ENCODE measurements around the gene CD24.
"Not testable (repeated sequence)": the region's sequence is repeated elsewhere in the genome, so short reads cannot be mapped to it uniquely, and the experiment has no call there.

Gene CD24

DNA sequence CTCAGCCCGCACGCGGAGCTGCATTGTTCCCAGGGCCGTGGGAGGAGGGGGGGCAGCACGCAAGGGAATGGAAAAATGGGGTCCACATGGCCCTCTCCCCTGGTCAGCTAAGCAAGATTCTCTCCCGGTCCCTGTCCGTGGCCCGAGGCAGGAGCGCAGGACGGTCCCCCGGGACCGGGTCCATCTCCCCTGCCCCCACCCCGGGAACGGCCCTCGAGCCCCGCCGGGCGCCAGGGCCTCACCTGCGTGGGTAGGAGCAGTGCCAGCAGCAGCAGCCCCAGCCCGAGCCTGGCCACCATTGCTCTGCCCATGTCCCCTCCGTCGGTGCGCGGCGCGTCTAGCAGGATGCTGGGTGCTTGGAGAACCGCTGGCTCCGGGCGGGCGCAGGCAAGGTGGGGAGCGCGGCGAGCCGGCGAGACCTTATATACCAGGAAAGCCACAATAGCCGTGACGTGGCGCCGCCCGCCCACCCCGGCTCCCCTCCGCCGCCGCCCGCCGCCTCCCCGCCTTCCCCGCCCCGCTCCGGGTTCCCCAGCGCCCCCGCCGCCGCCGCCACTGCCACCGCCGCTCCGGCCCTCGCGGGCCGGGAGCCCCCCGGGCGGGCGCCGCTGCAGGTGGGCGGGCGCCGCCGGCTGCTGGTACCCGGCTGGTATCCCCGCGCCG is at the start of gene CD24:
TSS of gene CD24 (minus strand) at position 394 of the 663 bp plus-strand sequence. CDS start at position 311, 83 bp downstream.
- in situ Hi-C loops (cut with MboI; ENCODE audit: low sequenced_read_pairs, unreplicated experiment): no loop called here
- no peak for TF ChIP-seq CTCF (IDR thresholded peaks at IDR 0.05; ENCODE audit: borderline replicate concordance, control extremely low read depth, extremely low read depth, insufficient read depth, missing control alignments)
- peak; percentile 55 for DNase-seq (ENCODE audit: low spot score)

GRCh38 chr6:107021446-107022185 is 47.1 kb upstream of the CD24 start:
- no peak for DNase-seq (ENCODE audit: low spot score)
- no peak for TF ChIP-seq CTCF (IDR thresholded peaks at IDR 0.05; ENCODE audit: borderline replicate concordance, control extremely low read depth, extremely low read depth, insufficient read depth, missing control alignments)
- in situ Hi-C loops (cut with MboI; ENCODE audit: low sequenced_read_pairs, unreplicated experiment): no loop called here

GRCh38 chr6:107020239-107020638 is 45.7 kb upstream of the CD24 start:
- in situ Hi-C loops (cut with MboI; ENCODE audit: low sequenced_read_pairs, unreplicated experiment): no loop called here
- DNase-seq (ENCODE audit: low spot score): no peak

DNA sequence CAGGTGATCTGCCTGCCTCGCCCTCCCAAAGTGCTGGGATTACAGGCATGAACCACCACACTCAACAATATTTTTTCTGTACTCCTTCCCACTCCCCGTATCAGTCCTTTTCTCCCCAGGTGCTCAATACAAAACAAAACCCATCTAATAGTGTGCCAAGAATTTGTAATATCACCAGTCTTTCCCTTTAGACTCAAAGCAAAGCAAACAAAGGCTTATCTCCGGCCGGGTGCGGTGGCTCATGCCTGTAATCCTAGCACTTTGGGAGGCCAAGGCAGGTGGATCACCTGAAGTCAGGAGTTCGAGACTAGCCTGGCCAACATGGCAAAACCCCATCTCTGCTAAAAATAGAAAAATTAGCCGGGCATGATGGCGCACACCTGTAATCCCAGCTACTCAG is 45.1 kb upstream of the CD24 start:
- in situ Hi-C loops (cut with MboI; ENCODE audit: low sequenced_read_pairs, unreplicated experiment): not testable (repeated sequence)

More at GRCh38 chr6:107020239-107020638, 45.7 kb upstream of the CD24 start:
- TF ChIP-seq CTCF (IDR thresholded peaks at IDR 0.05; ENCODE audit: borderline replicate concordance, control extremely low read depth, extremely low read depth, insufficient read depth, missing control alignments): no peak

DNA sequence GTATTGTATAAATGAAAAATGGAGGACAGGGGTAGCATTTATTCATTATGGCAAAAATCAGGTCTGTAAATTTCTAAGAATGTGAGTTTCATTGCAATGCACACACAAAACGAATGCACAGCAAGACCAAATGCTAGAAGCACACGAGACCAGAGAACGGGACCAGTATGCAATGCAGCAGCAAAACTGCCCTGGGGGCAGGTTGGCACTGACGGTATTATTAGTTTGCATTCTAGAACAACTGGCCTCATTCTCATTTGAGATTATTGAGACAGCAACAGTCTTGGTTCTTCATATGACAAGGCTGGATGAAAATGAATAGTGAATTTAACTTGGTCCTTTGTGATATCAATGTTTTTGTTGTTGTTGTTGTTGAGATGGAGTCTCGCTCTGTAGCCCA is 44.5 kb upstream of the CD24 start:
- no peak for DNase-seq (ENCODE audit: low spot score)
- in situ Hi-C loops (cut with MboI; ENCODE audit: low sequenced_read_pairs, unreplicated experiment): no loop called here
- no peak for TF ChIP-seq CTCF (IDR thresholded peaks at IDR 0.05; ENCODE audit: borderline replicate concordance, control extremely low read depth, extremely low read depth, insufficient read depth, missing control alignments)

More for the DNA sequence above, 45.1 kb upstream of the CD24 start:
- DNase-seq (ENCODE audit: low spot score): not testable (repeated sequence)

GRCh38 chr6:107009499-107009898 is 35.0 kb upstream of the CD24 start:
- TF ChIP-seq CTCF (IDR thresholded peaks at IDR 0.05; ENCODE audit: borderline replicate concordance, control extremely low read depth, extremely low read depth, insufficient read depth, missing control alignments): no peak
- in situ Hi-C loops (cut with MboI; ENCODE audit: low sequenced_read_pairs, unreplicated experiment): no loop called here
- no peak for DNase-seq (ENCODE audit: low spot score)

Data from GM13976 (cell line).